HG03342 (cell line): ENCODE results near the gene CPNE2.
"Not testable (repeated sequence)": the region's sequence is repeated elsewhere in the genome, so short reads cannot be mapped to it uniquely, and the experiment has no call there.

ENCODE experiments used
- ATAC-seq: cut with Tn5 transposase; IDR thresholded peaks from one replicate; pipeline ENCODE4 v1.9.1; 2021; ENCODE audit warnings: mild to moderate bottlenecking, moderate library complexity; ENCODE audit not compliant: unreplicated experiment

The CPNE2 gene

GRCh38 chr16:57096192-57096591 is 3.8 kb downstream of the CPNE2 start:
- no peak for ATAC-seq

GRCh38 chr16:57096793-57097192 is 4.4 kb downstream of the CPNE2 start:
- ATAC-seq: no peak

- ATAC-seq: no peak
Measured at GRCh38 chr16:57098188-57098841, 5.9 kb downstream of the CPNE2 start.

- ATAC-seq: not testable (repeated sequence)
Measured at GRCh38 chr16:57099965-57100364, 7.6 kb downstream of the CPNE2 start.

GRCh38 chr16:57100445-57100844 is 8.1 kb downstream of the CPNE2 start:
- ATAC-seq: no peak

- no peak for ATAC-seq
Measured at GRCh38 chr16:57102888-57103851, 10.8 kb downstream of the CPNE2 start.

GRCh38 chr16:57104706-57105105 is 12.3 kb downstream of the CPNE2 start:
- ATAC-seq: no peak

GRCh38 chr16:57105184-57105583 is 12.8 kb downstream of the CPNE2 start:
- ATAC-seq: no peak

- ATAC-seq: no peak
Measured at GRCh38 chr16:57106767-57107166, 14.4 kb downstream of the CPNE2 start.

- no peak for ATAC-seq
Measured at GRCh38 chr16:57107321-57107922, 15.0 kb downstream of the CPNE2 start.

- ATAC-seq: no peak
Measured at GRCh38 chr16:57108432-57108831, 16.0 kb downstream of the CPNE2 start.

- not testable (repeated sequence) for ATAC-seq
Measured at GRCh38 chr16:57109259-57110105, 17.1 kb downstream of the CPNE2 start.

- ATAC-seq: no peak
Measured at GRCh38 chr16:57110937-57111336, 18.6 kb downstream of the CPNE2 start.

- no peak for ATAC-seq
Measured at GRCh38 chr16:57111420-57111819, 19.0 kb downstream of the CPNE2 start.

- ATAC-seq: no peak
Measured at GRCh38 chr16:57112403-57113041, 20.1 kb downstream of the CPNE2 start.

- ATAC-seq: no peak
Measured at GRCh38 chr16:57113042-57113453, 20.7 kb downstream of the CPNE2 start.

GRCh38 chr16:57113664-57114063 is 21.3 kb downstream of the CPNE2 start:
- ATAC-seq: no peak

- no peak for ATAC-seq
Measured at GRCh38 chr16:57115168-57115513, 22.8 kb downstream of the CPNE2 start.

- ATAC-seq: no peak
Measured at GRCh38 chr16:57115514-57116182, 23.3 kb downstream of the CPNE2 start.
